ENCODE measurements around the gene OTUB2.

OTUB2 gene

DNA sequence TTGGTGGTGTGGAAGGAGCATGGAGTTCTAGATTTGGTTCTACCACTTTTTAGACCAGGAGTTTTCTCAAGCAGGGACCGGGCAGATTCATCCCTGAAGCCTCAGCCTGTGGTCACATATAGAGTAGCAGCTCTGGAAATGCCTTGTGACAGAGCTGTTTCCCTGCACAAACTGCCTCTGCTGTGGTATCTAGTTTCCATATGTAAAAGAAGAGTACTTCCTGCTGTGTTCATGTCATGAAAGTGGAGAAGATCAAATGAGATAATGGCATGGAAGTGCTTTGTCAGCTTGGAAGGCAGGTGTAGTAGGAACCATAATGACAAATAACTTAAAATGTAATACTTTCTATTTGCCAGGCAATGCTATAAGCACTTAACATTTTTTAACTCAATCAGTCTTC is 26.1 kb downstream of the OTUB2 start:
- TF ChIP-seq CTCF (IDR thresholded peaks at IDR 0.05; ENCODE audit: control insufficient read depth, extremely low read depth, insufficient read depth): no peak
- no peak overlapping the region for H3K4me3 ChIP-seq (ENCODE audit: low read depth, low read length)
- no peak for DNase-seq (ENCODE audit: low read depth)

DNA sequence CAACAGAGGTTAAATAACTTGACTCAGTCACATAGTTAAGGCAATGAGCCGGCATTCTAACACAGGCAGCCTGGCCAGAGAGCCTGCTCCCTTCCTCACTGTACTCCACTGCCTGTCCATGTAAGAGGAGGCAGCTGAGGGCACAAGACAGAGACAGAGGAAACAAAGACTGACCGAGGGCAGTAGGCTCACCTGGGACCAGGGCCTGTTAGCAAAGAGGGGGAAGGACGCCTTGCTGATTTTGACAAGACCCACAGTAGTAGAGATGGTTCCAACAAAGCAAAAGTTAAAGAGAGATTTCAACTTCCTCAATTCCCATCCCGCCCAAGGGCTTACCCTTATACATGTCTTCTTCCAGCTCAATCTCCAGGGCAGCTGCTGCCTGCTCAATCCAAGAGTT is 26.5 kb downstream of the OTUB2 start:
- DNase-seq (ENCODE audit: low read depth): no peak
- TF ChIP-seq CTCF (IDR thresholded peaks at IDR 0.05; ENCODE audit: control insufficient read depth, extremely low read depth, insufficient read depth): no peak

DNA sequence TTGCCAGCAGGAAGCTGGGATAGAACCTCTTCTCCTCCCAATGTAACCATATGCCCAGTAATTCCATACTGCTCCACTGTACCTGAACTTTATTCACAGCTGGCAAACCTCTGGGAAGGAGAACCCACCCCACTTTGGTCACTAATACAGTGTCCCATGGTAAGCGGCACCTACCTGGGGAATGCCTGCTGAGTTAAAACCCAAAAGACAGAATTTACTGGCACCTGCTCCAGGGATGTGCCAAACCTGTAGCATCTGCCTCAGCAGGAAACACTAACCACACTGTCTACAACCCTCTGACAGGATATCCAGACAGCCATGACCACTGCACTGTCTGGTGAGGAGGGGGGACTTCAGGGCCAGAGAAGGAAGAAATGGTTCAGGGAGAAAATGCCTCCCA is 28.3 kb downstream of the OTUB2 start:
- TF ChIP-seq CTCF (IDR thresholded peaks at IDR 0.05; ENCODE audit: control insufficient read depth, extremely low read depth, insufficient read depth): no peak
- DNase-seq (ENCODE audit: low read depth): no peak
- no peak overlapping the region for H3K4me3 ChIP-seq (ENCODE audit: low read depth, low read length)

More for the DNA sequence above, 26.5 kb downstream of the OTUB2 start:
- no peak overlapping the region for H3K4me3 ChIP-seq (ENCODE audit: low read depth, low read length)

- TF ChIP-seq CTCF (IDR thresholded peaks at IDR 0.05; ENCODE audit: control insufficient read depth, extremely low read depth, insufficient read depth): no peak
- H3K4me3 ChIP-seq (ENCODE audit: low read depth, low read length): no peak overlapping the region
- no peak for DNase-seq (ENCODE audit: low read depth)
These were observed 28.8 kb downstream of the OTUB2 start for GRCh38 chr14:94054936-94055335.

- H3K4me3 ChIP-seq (ENCODE audit: low read depth, low read length): no peak overlapping the region
- TF ChIP-seq CTCF (IDR thresholded peaks at IDR 0.05; ENCODE audit: control insufficient read depth, extremely low read depth, insufficient read depth): no peak
- DNase-seq (ENCODE audit: low read depth): no peak
These were observed 30.6 kb downstream of the OTUB2 start for GRCh38 chr14:94056579-94057308.

- no peak for TF ChIP-seq CTCF (IDR thresholded peaks at IDR 0.05; ENCODE audit: control insufficient read depth, extremely low read depth, insufficient read depth)
- H3K4me3 ChIP-seq (ENCODE audit: low read depth, low read length): no peak overlapping the region
- DNase-seq (ENCODE audit: low read depth): no peak
These were observed 32.1 kb downstream of the OTUB2 start for GRCh38 chr14:94058128-94058673.

Data from LNCaP clone FGC (cell line).